Measurements from ENCODE around the gene HYAL3. TPM values are rescaled to one million over a fixed set of nuclear protein-coding genes. Genes with fewer than 3 reads are reported as not detected.

Gene HYAL3
- polyA plus RNA-seq, 1 experiment = 8.5 TPM

DNA sequence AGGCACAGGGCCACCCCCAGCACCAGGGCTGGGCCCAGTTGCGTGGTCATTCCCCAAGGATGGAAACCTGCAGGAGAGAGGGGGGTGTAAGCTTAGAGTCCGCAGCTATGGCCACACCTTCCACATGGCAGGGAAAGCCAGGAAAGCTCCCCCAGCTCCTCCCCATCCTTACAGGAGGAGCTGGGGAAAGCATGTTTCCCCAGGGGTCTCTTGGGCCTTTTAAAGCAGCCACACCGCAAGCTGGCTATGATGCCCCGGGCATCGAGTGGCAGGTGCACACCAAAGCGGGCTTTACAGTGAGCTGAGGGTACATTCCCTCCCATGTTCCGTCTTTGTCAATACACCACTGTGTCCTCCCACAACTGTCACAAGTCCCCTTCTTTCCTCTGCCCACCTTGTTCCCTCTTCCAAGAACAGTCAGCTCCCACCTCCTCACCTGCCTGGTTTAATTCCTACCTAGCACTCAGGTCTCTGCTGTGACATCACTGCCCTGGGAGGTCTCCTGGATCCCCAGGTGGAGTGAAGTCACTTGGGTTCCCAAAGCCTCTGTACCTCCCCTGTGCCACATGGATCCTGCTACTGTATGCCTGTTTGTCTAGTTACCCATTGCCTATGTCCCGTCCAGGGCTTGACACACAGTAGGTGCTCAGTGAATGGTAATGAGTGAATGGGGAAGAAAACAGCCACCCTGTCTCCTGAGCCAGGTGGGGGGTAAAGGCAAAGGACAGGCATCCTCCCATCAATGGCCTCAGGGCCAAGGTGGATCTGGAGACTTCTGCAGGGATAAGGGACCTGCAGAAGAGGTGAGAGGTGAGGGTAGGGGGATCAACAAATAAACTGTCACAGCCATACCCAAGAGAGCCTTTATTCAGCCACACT lies 3.4 kb downstream of the HYAL3 start:
- H3K4me3 ChIP-seq (ENCODE audit: low read depth, low read length) = no peak overlapping the region
- H3K36me3 ChIP-seq (ENCODE audit: control insufficient read depth, insufficient read depth, low read length) = no peaks in the 10 kb centered on the region; the same call in 1 of the 2 replicates
- TF ChIP-seq, protein P1, sequence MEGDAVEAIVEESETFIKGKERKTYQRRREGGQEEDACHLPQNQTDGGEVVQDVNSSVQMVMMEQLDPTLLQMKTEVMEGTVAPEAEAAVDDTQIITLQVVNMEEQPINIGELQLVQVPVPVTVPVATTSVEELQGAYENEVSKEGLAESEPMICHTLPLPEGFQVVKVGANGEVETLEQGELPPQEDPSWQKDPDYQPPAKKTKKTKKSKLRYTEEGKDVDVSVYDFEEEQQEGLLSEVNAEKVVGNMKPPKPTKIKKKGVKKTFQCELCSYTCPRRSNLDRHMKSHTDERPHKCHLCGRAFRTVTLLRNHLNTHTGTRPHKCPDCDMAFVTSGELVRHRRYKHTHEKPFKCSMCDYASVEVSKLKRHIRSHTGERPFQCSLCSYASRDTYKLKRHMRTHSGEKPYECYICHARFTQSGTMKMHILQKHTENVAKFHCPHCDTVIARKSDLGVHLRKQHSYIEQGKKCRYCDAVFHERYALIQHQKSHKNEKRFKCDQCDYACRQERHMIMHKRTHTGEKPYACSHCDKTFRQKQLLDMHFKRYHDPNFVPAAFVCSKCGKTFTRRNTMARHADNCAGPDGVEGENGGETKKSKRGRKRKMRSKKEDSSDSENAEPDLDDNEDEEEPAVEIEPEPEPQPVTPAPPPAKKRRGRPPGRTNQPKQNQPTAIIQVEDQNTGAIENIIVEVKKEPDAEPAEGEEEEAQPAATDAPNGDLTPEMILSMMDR (IDR thresholded peaks at IDR 0.05; ENCODE audit: insufficient read depth, low read depth, low read length) = no peak
- no peak for DNase-seq (ENCODE audit: low read depth)
- CTCF ChIA-PET = interaction anchor here (0.8 kb wide), 1 partner anchor 36 kb away, joined by 3 read pairs; no protein-coding TSS in a partner anchor
- H3K27me3 ChIP-seq (ENCODE audit: control insufficient read depth, insufficient read depth, low read length) = no peaks in the 10 kb centered on the region
- POLR2A ChIA-PET = no interaction called here

DNA sequence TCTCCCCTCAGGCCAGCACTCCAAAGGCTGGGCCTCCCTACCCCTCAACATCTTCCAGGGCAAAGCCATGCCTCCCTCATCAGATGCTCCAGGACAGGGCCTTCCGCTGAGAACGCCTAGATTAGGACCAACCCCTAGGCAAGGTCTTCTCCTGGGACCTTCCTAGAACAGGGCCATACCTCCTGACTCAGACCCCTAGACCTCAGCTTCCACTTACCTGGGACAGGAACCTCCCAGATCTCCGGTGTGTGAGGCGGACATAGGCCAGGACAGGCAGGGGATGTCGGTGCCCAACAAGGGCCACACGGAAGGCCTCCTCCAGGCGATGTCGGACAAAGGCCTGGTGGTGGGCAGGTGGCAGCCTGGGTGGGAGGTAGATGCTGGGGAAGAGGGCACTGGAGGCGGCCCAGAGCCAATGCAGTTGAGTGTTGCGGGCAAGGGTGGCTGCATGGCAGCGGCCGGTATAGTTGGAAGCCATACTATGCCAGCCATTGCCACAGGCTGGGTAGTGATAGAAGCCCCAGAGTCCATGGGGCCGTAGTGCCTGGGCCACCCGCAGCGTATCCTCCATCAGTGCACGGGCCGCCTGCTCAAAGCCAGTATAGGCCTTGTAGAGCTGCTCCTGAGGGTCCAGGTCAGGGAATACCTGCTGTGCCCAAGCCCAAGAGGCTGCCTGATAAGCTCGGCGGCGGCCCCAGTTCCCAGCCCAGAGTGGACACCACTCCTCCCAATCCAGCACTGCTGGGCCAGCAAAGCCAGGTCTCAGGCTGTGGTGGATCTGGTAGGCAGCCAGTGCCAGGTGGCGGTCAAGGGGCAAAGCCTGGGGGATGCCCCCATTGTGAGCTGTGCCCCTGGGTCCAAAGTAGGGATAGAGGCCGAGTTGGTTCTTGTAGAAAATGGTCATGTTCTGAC lies 4.5 kb downstream of the HYAL3 start:
- no peak overlapping the region for H3K4me3 ChIP-seq (ENCODE audit: low read depth, low read length)
- CTCF ChIA-PET = interaction anchor here (0.8 to 1.6 kb wide), 3 partner anchors 35 to 69 kb away, joined by 3 to 4 read pairs (median 3); no protein-coding TSS in a partner anchor
- no peak for DNase-seq (ENCODE audit: low read depth)
- H3K36me3 ChIP-seq (ENCODE audit: control insufficient read depth, insufficient read depth, low read length) = peaks cover 8% of the 10 kb centered on the region
- POLR2A ChIA-PET = no interaction called here
- TF ChIP-seq, protein P1 (IDR thresholded peaks at IDR 0.05; ENCODE audit: insufficient read depth, low read depth, low read length) = no peak
- H3K27me3 ChIP-seq (ENCODE audit: control insufficient read depth, insufficient read depth, low read length) = no peaks in the 10 kb centered on the region

DNA sequence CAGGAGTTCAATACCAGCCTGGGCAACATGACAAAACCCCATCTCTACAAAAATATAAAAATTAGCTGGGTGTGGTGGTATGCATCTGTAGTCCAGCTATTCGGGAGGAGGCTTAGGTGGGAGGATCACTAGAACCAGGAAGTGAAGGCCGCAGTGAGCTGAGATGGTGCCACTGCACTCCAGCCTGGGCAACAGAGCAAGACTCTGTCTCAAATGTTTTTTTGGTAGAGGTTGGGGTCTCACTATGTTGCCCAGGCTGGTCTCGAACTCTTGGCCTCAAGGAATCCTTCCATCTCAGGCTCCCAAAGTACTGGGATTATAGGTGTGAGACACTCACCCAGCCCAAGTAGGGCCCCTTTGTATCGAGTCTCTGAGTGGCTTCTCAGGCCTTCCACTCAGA lies 5.1 kb downstream of the HYAL3 start:
- ChIA-PET POLR2A (no interaction called here), CTCF (interaction anchor here (0.7 to 1.6 kb wide), 4 partner anchors 30 to 68 kb away, joined by 3 to 5 read pairs (median 4); no protein-coding TSS in a partner anchor)
- DNase-seq (ENCODE audit: low read depth) = no peak
- Histone ChIP-seq H3K27me3 (ENCODE audit: control insufficient read depth, insufficient read depth, low read length) (no peaks in the 10 kb centered on the region), H3K36me3 (ENCODE audit: control insufficient read depth, insufficient read depth, low read length) (peaks cover 13% of the 10 kb centered on the region), H3K4me3 (ENCODE audit: low read depth, low read length) (no peak overlapping the region)
- TF ChIP-seq, protein P1 (IDR thresholded peaks at IDR 0.05; ENCODE audit: insufficient read depth, low read depth, low read length) = no peak

DNA sequence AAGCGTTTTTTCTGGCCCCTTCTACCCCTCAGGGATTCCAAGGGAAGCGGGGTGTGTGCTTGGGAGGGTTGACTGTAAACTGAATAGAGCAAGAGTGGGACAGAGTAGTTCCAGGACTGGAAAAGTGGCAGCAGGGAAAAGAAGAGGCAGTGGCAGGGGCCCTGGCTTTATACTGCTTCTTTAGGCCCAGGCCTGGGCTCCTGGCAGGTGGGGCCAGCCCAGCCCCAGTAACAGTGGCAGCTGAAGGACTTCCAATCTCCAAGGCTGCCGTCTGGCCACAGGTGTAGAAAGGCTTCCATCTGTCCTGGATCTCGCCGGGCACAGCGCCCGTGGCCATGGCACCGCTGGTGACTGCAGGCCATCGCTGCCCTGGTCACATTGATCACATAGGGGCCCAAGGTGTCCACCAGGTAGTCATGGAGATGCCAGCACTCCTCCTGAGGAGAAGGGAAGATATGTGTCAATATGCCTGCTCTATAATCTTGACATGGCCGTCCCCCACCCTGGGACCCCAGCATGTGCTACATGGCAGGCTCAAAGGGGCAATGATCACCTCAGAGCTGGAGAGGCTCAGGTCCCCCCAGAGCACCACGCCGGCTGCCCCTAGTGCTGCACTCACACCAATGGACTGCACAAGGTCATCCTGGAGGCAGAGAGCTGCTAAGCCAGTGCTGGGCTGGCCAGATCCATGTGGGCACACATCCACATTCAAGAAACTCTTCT lies 6.0 kb downstream of the HYAL3 start:
- no peak for DNase-seq (ENCODE audit: low read depth)
- POLR2A ChIA-PET = no interaction called here
- CTCF ChIA-PET = interaction anchor here (0.6 to 1.6 kb wide), 7 partner anchors 21 to 67 kb away, joined by 3 to 5 read pairs (median 3); no protein-coding TSS in a partner anchor
- TF ChIP-seq, protein P1 (IDR thresholded peaks at IDR 0.05; ENCODE audit: insufficient read depth, low read depth, low read length) = no peak
- no peak overlapping the region for H3K4me3 ChIP-seq (ENCODE audit: low read depth, low read length)
- peaks cover 21% of the 10 kb centered on the region for H3K36me3 ChIP-seq (ENCODE audit: control insufficient read depth, insufficient read depth, low read length)
- H3K27me3 ChIP-seq (ENCODE audit: control insufficient read depth, insufficient read depth, low read length) = no peaks in the 10 kb centered on the region

Data from BJ (cell line).